Panc1 (cell line): ENCODE measurements around the gene FOCAD.

Source experiments
- POLR2AphosphoS5 ChIP-seq: IDR thresholded peaks from 2 replicates; pipeline ENCODE4 v1.6.1; 2012; ENCODE audit warnings: mild to moderate bottlenecking, low read depth, low read length, moderate library complexity
- TCF7L2 ChIP-seq: IDR thresholded peaks from 2 replicates; pipeline ENCODE4 v1.6.1; 2011; ENCODE audit warnings: mild to moderate bottlenecking, low read depth, low read length, inconsistent platforms
- TF ChIP-seq, protein P1 (sequence below): fragments of 450-650 bp; IDR thresholded peaks from 2 replicates; pipeline ENCODE4 v1.5.1; 2017; ENCODE audit warnings: mild to moderate bottlenecking
- TF ChIP-seq, protein P2 (sequence below), 2 experiments: IDR thresholded peaks; 2 replicates each; pipeline ENCODE4 v1.6.1; 2011 to 2012; ENCODE audit warnings: low read depth in 2 of 2, control low read depth in 1 of 2, low read length in 1 of 2, mild to moderate bottlenecking in 1 of 2, moderate library complexity in 1 of 2; ENCODE audit not compliant: insufficient read depth in 1 of 2

DNA sequence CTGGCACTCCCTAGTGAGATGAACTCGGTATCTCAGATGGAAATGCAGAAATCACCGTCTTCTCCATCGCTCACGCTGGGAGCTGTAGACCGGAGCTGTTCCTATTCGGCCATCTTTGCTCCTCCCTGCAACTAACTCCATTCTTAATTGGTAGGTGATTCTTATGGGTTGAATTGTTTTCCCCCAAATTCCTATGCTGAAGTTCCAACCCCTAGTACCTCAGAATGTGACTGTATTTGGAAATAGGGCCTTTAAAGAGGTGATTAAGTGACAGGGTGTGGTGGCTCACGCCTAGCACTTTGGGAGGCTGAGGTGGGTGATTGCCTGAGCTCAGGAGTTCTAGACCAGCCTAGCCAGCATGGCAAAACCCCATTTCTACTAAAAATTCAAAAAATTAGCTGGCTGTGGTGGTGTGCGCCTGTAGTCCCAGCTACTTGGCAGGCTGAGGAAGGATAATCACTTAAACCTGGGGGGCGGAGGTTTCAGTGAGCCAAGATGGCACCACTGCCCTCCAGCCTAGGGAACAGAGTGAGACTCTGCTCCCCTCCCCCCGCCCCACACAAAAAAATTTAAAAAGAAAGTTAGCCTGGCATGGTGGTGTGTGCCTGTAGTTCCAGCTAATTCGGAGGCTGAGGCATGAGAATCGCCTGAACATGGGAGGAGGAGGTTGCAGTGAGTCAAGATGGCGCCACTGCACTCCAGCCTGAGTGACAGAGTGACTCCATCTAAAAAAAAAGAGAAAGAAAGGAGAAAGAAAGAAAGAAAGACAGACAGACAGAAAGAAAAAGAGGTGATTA is 25.2 kb upstream of the FOCAD start:
- TF ChIP-seq, protein P1, sequence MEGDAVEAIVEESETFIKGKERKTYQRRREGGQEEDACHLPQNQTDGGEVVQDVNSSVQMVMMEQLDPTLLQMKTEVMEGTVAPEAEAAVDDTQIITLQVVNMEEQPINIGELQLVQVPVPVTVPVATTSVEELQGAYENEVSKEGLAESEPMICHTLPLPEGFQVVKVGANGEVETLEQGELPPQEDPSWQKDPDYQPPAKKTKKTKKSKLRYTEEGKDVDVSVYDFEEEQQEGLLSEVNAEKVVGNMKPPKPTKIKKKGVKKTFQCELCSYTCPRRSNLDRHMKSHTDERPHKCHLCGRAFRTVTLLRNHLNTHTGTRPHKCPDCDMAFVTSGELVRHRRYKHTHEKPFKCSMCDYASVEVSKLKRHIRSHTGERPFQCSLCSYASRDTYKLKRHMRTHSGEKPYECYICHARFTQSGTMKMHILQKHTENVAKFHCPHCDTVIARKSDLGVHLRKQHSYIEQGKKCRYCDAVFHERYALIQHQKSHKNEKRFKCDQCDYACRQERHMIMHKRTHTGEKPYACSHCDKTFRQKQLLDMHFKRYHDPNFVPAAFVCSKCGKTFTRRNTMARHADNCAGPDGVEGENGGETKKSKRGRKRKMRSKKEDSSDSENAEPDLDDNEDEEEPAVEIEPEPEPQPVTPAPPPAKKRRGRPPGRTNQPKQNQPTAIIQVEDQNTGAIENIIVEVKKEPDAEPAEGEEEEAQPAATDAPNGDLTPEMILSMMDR, result no peak
- TF ChIP-seq TCF7L2, result no peak
- no peak for TF ChIP-seq POLR2AphosphoS5
- TF ChIP-seq, protein P2, sequence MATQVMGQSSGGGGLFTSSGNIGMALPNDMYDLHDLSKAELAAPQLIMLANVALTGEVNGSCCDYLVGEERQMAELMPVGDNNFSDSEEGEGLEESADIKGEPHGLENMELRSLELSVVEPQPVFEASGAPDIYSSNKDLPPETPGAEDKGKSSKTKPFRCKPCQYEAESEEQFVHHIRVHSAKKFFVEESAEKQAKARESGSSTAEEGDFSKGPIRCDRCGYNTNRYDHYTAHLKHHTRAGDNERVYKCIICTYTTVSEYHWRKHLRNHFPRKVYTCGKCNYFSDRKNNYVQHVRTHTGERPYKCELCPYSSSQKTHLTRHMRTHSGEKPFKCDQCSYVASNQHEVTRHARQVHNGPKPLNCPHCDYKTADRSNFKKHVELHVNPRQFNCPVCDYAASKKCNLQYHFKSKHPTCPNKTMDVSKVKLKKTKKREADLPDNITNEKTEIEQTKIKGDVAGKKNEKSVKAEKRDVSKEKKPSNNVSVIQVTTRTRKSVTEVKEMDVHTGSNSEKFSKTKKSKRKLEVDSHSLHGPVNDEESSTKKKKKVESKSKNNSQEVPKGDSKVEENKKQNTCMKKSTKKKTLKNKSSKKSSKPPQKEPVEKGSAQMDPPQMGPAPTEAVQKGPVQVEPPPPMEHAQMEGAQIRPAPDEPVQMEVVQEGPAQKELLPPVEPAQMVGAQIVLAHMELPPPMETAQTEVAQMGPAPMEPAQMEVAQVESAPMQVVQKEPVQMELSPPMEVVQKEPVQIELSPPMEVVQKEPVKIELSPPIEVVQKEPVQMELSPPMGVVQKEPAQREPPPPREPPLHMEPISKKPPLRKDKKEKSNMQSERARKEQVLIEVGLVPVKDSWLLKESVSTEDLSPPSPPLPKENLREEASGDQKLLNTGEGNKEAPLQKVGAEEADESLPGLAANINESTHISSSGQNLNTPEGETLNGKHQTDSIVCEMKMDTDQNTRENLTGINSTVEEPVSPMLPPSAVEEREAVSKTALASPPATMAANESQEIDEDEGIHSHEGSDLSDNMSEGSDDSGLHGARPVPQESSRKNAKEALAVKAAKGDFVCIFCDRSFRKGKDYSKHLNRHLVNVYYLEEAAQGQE (IDR thresholded peaks at IDR 0.05; ENCODE audit: insufficient read depth in 1 of 2, low read depth in 2 of 2, low read length in 1 of 2), result no peak
